Fibroblast of pulmonary artery (primary cell): Measurements from ENCODE around the gene S100A11.

Experiments
- DNase-seq: peaks from one replicate; pipeline ENCODE4 v3.0.0-alpha.2; 2010; ENCODE audit warnings: low read depth
- H3K4me3 ChIP-seq: replicated peaks from 2 replicates; pipeline ENCODE4 v1.5.1; 2011; ENCODE audit warnings: low read depth, mild to moderate bottlenecking, control low read depth, low read length, moderate library complexity
- CTCF ChIP-seq: IDR thresholded peaks from 2 replicates; pipeline ENCODE4 v1.5.1; 2011; ENCODE audit warnings: mild to moderate bottlenecking, control low read depth, low read length, inconsistent platforms; ENCODE audit errors: missing control alignments

The S100A11 gene

DNA sequence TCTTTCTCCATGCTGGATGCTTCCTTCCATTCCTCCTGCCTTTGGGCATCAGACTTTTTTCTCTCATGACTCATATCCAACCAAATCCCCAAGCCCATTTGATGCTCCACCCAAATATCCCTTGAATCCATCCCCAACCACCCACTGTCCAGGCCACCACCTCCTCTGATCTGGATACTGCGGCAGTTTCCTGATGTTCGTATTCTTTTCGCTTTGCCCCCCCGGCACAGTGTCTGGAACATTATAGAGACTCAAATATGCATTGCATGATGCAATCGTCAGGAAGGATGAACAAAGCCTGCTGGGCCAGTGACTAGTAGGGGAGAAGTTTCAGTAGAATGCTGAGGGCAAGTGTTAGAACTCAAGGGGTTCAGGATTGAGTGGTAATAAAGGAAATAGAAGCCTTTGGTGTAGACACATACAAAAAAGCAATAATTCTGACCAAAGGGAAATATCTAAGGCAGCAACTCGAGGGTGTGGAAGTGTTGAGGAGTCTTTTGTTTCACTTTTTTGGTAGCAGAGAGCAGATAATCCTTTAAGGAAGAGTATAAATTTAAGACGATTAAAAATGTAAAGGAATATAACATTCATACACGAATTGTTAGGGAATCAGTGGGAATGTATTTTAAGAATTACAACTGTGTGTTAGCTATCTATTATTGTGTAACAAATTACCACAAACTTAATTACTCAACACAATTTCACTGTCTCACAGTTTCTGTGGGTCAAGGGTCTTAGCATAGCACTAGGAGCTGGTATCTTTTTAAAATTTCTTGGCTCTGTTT lies 7.5 kb downstream of the S100A11 start:
- H3K4me3 ChIP-seq: no peak overlapping the region
- no peak for TF ChIP-seq CTCF
- peak; percentile 55 for DNase-seq

GRCh38 chr1:152026895-152027294 lies 9.9 kb downstream of the S100A11 start:
- H3K4me3 ChIP-seq: no peak overlapping the region
- peak; percentile 21 for DNase-seq
- no peak for TF ChIP-seq CTCF

DNA sequence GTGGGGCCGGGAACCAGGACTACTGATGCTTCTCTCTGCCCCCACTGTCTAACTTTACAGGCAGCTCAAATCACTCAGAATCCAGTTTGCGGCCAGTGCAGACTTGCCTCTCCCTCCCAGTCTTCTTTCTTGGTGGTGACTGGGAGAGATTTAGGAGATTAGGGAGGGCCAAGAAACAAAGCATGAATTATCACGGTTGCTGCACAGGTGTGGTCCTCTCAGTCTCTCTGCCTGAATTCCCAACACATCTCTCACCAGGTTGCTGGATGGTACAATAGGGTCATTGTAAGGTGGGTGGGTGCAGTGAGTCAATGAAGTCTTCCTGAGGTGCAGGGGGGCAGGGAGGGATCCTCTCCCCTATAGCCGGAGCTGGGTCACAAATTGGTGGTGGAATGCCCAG lies 12.6 kb downstream of the S100A11 start:
- no peak for DNase-seq
- H3K4me3 ChIP-seq: no peak overlapping the region
- no peak for TF ChIP-seq CTCF

DNA sequence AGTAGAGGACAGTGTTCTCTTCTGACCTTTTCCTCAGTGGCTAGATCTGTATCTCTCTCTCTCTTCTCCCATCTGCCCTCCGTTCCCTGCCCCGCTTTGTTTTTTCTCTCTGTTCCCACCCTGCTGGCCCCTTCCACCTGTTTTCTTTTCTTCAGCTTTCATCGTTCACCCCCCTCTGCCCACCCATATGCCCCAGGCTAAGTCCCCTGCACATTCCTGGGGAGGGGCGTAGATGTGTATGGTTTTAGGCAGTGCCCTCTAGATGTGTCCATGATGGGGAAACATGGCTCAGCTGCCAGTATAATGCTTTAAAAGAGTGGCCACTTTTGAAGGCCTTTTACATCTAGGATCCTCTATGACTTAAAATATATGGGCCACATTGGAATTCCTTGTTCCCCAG lies 13.6 kb downstream of the S100A11 start:
- TF ChIP-seq CTCF: no peak
- no peak overlapping the region for H3K4me3 ChIP-seq
- no peak for DNase-seq

GRCh38 chr1:152022474-152022873 lies 14.3 kb downstream of the S100A11 start:
- H3K4me3 ChIP-seq: no peak overlapping the region
- no peak for TF ChIP-seq CTCF
- no peak for DNase-seq

GRCh38 chr1:152021569-152021968 lies 15.2 kb downstream of the S100A11 start:
- DNase-seq: no peak
- TF ChIP-seq CTCF: no peak

DNA sequence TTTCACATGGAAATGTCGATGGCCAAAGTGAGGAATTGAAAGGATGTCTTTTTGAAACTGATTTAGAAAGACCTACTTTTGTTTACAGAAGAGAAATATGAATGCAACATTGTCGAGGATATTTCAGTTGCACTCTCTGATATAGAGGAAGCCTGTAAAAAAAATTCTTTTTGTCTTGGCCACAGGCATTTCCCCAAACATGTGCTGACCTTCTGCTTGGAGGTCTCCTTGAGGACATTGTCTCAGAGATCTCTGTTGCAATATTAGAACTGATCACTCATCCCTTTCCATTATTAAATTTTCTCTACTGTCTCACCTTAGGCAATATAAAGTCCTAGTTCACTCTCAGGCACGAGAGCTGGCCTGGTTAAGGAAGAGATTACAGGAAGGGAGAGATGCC lies 16.0 kb downstream of the S100A11 start:
- no peak for TF ChIP-seq CTCF

More at GRCh38 chr1:152021569-152021968, 15.2 kb downstream of the S100A11 start:
- H3K4me3 ChIP-seq: no peak overlapping the region

More for the DNA sequence above, 16.0 kb downstream of the S100A11 start:
- H3K4me3 ChIP-seq: no peak overlapping the region
- peak; percentile 30 for DNase-seq
